SK-N-SH (cell line): ENCODE results near the gene SNX11. TPM values are rescaled to one million over a fixed set of nuclear protein-coding genes. Genes with fewer than 3 reads are reported as not detected.
"Not testable (repeated sequence)": the region's sequence is repeated elsewhere in the genome, so short reads cannot be mapped to it uniquely, and the experiment has no call there.

Experiments
- CTCF ChIA-PET: fragments of 300-600, 350-600 bp; formaldehyde crosslinking; extraction: SDS; loops from one replicate; lab custom pipeline; 2021; lab: Yijun Ruan, JAX
- POLR2A ChIA-PET: fragments of 350-600 bp; sonication (Branson Sonifier 250); formaldehyde crosslinking; extraction: SDS; loops from one replicate; lab custom pipeline; 2020; ENCODE audit warnings: antibody characterized with exemption, inconsistent platforms; lab: Yijun Ruan, JAX
- DNase-seq: peaks from one replicate; pipeline ENCODE4 v3.0.0; 2012
- H2AFZ ChIP-seq: fragments of 200-600 bp; sonication (generic); 2 replicates; pipeline ENCODE4 v1.8.1; 2016; ENCODE audit warnings: antibody characterized with exemption, mild to moderate bottlenecking, low read depth
- H3F3A ChIP-seq: fragments of 200-600 bp; sonication (generic); replicated peaks from 2 replicates; pipeline ENCODE3; 2016; ENCODE audit warnings: antibody characterized with exemption, mild to moderate bottlenecking; ENCODE audit not compliant: insufficient read depth
- H3K27ac ChIP-seq, 2 experiments: fragments of 200-500 bp in 1 of 2; fragments of 200-600 bp in 1 of 2; sonication (Bioruptor generic) in 1 of 2; sonication (generic), shearing (Covaris generic) in 1 of 2; 2 replicates each; pipeline versions ENCODE4 v1.5.1 to v1.6.1; 2014 to 2016; ENCODE audit warnings: low read depth in 2 of 2, inconsistent platforms in 1 of 2, low read length in 1 of 2, mild to moderate bottlenecking in 1 of 2, mixed read lengths in 1 of 2
- H3K27me3 ChIP-seq: fragments of 200-600 bp; sonication (generic), shearing (Covaris generic); 2 replicates; pipeline ENCODE4 v1.6.1; 2016; ENCODE audit warnings: mixed run types; ENCODE audit not compliant: insufficient read depth
- H3K36me3 ChIP-seq, 2 experiments: fragments of 200-500 bp in 1 of 2; fragments of 200-600 bp in 1 of 2; sonication (Bioruptor generic) in 1 of 2; sonication (generic) in 1 of 2; replicated peaks in 1 of 2; 2 replicates each; pipeline versions ENCODE3 to v1.5.1; 2014 to 2016; ENCODE audit warnings: low read length in 1 of 2, mild to moderate bottlenecking in 1 of 2; ENCODE audit not compliant: insufficient read depth in 2 of 2, control insufficient read depth in 1 of 2
- H3K4me1 ChIP-seq, 2 experiments: fragments of 200-500 bp in 1 of 2; fragments of 200-600 bp in 1 of 2; sonication (Bioruptor generic) in 1 of 2; sonication (generic), shearing (Covaris generic) in 1 of 2; 2 replicates each; pipeline versions ENCODE4 v1.5.1 to v1.6.1; 2014 to 2016; ENCODE audit warnings: low read depth in 1 of 2, low read length in 1 of 2, mixed run types in 1 of 2; ENCODE audit not compliant: insufficient read depth in 2 of 2, control insufficient read depth in 1 of 2
- H3K4me2 ChIP-seq: fragments of 200-600 bp; sonication (generic), shearing (Covaris generic); 2 replicates; pipeline ENCODE4 v1.6.1; 2017; ENCODE audit warnings: mixed run types
- H3K4me3 ChIP-seq, 2 experiments: fragments of 200-500 bp in 1 of 2; fragments of 200-600 bp in 1 of 2; sonication (Bioruptor generic) in 1 of 2; sonication (generic), shearing (Covaris generic) in 1 of 2; 2 replicates each; pipeline versions ENCODE4 v1.5.1 to v1.8.1; 2014 to 2016; ENCODE audit warnings: low read depth in 2 of 2, inconsistent platforms in 1 of 2, low read length in 1 of 2, mild to moderate bottlenecking in 1 of 2, mixed read lengths in 1 of 2, moderate library complexity in 1 of 2
- H3K79me2 ChIP-seq: fragments of 200-600 bp; sonication (generic); 2 replicates; pipeline ENCODE4 v1.8.1; 2017; ENCODE audit warnings: mild to moderate bottlenecking; ENCODE audit not compliant: insufficient read depth
- H3K9ac ChIP-seq: fragments of 200-600 bp; sonication (generic); 2 replicates; pipeline ENCODE4 v1.6.1; 2017; ENCODE audit warnings: mixed run types
- H3K9me2 ChIP-seq: fragments of 200-600 bp; sonication (generic); 2 replicates; pipeline ENCODE4 v1.6.1; 2017; ENCODE audit warnings: mixed run types
- H3K9me3 ChIP-seq: fragments of 200-600 bp; sonication (generic); 2 replicates; pipeline ENCODE4 v1.6.1; 2017; ENCODE audit warnings: mixed run types, mild to moderate bottlenecking, moderate library complexity
- H4K20me1 ChIP-seq: fragments of 200-600 bp; sonication (generic); 2 replicates; pipeline ENCODE4 v1.6.1; 2017; ENCODE audit warnings: mild to moderate bottlenecking, mixed run types; ENCODE audit not compliant: insufficient read depth
- CHD2 ChIP-seq: fragments of 150-350 bp; IDR thresholded peaks from 2 replicates; pipeline ENCODE4 v1.6.1; 2018; ENCODE audit warnings: low read length; ENCODE audit not compliant: partially characterized antibody
- GATA2 ChIP-seq: sonication (generic); formaldehyde crosslinking; IDR thresholded peaks from 2 replicates; pipeline ENCODE4 v1.5.0; 2020; ENCODE audit warnings: mild to moderate bottlenecking, missing genetic modification reagents
- JUND ChIP-seq: IDR thresholded peaks from 2 replicates; pipeline ENCODE4 v1.4.0; 2012
- MEF2A ChIP-seq: IDR thresholded peaks from 2 replicates; pipeline ENCODE4 v1.4.0; 2012; ENCODE audit warnings: low read depth, borderline replicate concordance
- NFIC ChIP-seq: IDR thresholded peaks from 2 replicates; pipeline ENCODE4 v1.4.0; 2012; ENCODE audit warnings: borderline replicate concordance
- RAD21 ChIP-seq: IDR thresholded peaks from 2 replicates; pipeline ENCODE4 v1.6.1; 2012; ENCODE audit warnings: mild to moderate bottlenecking, low read length
- RFX5 ChIP-seq: IDR thresholded peaks from 2 replicates; pipeline ENCODE4 v1.6.1; 2012; ENCODE audit warnings: mild to moderate bottlenecking, improper control_type of control experiment, low read length
- WGBS: methylation state at CpG from one replicate; pipeline ENCODE4 v1.1.6; 2017; ENCODE audit warnings: low lambda C conversion rate; 5-methylcytosine and 5-hydroxymethylcytosine counted together
- polyA plus RNA-seq, 3 experiments: library from polyadenylated mRNA; depleted of rRNA; stranded (reverse); fragments of >200 nt; gene quantifications; 2 replicates each; pipeline ENCODE4 v1.2.3, GENCODE V29; 2012
- TF ChIP-seq, protein P1 (sequence below): IDR thresholded peaks from 2 replicates; pipeline ENCODE4; 2012

SNX11 gene
- polyA plus RNA-seq, 1 of the 3 experiments (the other 2 are of a cell fraction), result 19.0 TPM

DNA sequence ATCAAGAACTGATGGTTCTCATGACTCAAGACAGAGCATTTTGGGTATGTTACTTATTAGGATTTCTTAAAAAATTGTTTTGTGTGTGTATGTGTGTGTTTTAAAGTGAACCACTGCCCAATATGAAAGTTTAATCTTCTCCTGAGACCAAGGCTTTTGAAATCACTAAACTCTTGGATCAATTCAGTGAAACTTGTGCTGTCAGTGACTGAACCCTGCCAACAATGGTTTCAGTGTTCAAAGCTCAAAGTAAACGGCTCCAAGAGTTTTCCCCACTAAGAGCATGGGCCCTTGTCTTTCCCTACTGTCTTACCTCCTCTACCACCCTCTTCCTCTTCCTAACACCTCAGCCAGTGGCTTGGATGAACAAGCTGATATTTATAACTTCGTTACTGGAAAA, 37.4 kb upstream of the SNX11 start (continued):
- TF ChIP-seq NFIC (no peak), CHD2 (no peak)

DNA sequence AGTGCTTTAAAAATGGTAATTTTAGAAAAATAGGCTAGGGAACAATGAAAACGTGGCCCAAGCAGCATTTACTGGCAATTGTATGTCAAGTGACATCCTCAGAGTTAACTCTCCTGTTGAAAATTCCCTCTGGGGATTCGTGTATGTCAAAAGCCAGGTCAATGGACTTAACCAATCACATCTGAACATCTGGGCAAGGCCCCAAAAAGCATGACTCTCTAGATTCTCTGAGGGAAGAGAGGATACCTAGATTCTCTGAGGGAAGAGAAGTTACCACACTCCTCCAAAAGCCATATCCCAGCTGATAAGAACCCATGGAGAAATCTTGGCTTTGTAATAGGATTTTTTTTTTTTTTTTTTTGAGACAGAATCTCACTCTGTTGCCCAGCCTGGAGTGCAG, 35.9 kb upstream of the SNX11 start:
- Histone ChIP-seq H3K9ac (no peak overlapping the region), H3K4me2 (no peak overlapping the region), H3K79me2 (peaks cover 53% of the 10 kb centered on the region), H3K36me3 (peaks cover 74 to 96% of the 10 kb centered on the region in 2 experiments), H2AFZ (no peak overlapping the region), H3K27ac (no peak overlapping the region), H3F3A (peaks cover 73% of the 10 kb centered on the region), H3K9me2 (no peaks in the 10 kb centered on the region), H3K27me3 (no peaks in the 10 kb centered on the region), H3K4me1 (no peaks in the 10 kb centered on the region; a peak in 1 of 4 replicates), H3K4me3 (no peak overlapping the region), H4K20me1 (peaks cover 13% of the 10 kb centered on the region; the same call in 1 of the 2 replicates), H3K9me3 (no peaks in the 10 kb centered on the region)
- no peak for TF ChIP-seq MEF2A
- no peak for TF ChIP-seq RFX5
- TF ChIP-seq, protein P1, sequence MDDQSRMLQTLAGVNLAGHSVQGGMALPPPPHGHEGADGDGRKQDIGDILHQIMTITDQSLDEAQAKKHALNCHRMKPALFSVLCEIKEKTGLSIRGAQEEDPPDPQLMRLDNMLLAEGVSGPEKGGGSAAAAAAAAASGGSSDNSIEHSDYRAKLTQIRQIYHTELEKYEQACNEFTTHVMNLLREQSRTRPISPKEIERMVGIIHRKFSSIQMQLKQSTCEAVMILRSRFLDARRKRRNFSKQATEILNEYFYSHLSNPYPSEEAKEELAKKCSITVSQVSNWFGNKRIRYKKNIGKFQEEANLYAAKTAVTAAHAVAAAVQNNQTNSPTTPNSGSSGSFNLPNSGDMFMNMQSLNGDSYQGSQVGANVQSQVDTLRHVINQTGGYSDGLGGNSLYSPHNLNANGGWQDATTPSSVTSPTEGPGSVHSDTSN, result no peak
- no peak for TF ChIP-seq JUND
- no peak for TF ChIP-seq GATA2 (CRISPR knock-in tag)
- TF ChIP-seq RAD21, result no peak
- no peak for TF ChIP-seq CHD2
- CTCF ChIA-PET, result interaction anchor here (0.6 to 44.3 kb wide), 6 partner anchors 9 to 125 kb away, joined by 3 to 1200 read pairs (median 27); partner anchors contain the start of genes COPZ2 and NFE2L1
- POLR2A ChIA-PET, result interaction anchor here (0.8 kb wide), 1 partner anchor 45 kb away, joined by 3 read pairs; no protein-coding TSS in a partner anchor
- DNase-seq, result no peak
- 83% methylated on average over 2 of the region's 2 CpGs for WGBS

DNA sequence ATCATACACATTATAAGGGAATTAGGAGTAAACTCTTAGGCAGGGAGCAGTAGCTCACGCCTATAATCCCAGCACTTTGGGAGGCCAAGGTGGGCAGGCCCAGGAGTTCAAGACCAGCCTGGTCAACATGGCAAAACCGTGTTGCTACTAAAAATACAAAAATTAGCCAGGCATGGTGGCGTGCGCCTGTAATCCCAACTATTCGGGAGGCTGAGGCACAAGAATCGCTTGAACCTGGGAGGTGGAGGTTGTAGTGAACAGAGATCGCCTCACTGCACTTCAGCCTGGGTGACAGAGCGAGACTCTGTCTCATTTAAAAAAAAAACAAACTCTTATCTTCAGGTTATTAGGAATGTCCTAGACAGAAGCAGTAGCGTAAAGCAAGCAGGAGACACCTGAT, 34.8 kb upstream of the SNX11 start:
- peaks cover 53% of the 10 kb centered on the region for H3K79me2 ChIP-seq
- DNase-seq, H3K27ac ChIP-seq, H3K4me1 ChIP-seq, H3K4me3 ChIP-seq, POLR2A ChIA-PET, H3K9me3 ChIP-seq, H3K27me3 ChIP-seq, H3K9ac ChIP-seq, H2AFZ ChIP-seq, H3K4me2 ChIP-seq, H3K9me2 ChIP-seq: not testable (repeated sequence)
- peaks cover 66 to 91% of the 10 kb centered on the region in 2 experiments for H3K36me3 ChIP-seq
- 90% methylated on average over 9 of the region's 9 CpGs for WGBS
- H3F3A ChIP-seq, result peaks cover 67% of the 10 kb centered on the region
- CTCF ChIA-PET, result interaction anchor here (0.7 to 44.3 kb wide), 7 partner anchors 7 to 382 kb away, joined by 3 to 1200 read pairs (median 127); partner anchors contain the start of genes CBX1, COPZ2 and NFE2L1
- H4K20me1 ChIP-seq, result peaks cover 18% of the 10 kb centered on the region

DNA sequence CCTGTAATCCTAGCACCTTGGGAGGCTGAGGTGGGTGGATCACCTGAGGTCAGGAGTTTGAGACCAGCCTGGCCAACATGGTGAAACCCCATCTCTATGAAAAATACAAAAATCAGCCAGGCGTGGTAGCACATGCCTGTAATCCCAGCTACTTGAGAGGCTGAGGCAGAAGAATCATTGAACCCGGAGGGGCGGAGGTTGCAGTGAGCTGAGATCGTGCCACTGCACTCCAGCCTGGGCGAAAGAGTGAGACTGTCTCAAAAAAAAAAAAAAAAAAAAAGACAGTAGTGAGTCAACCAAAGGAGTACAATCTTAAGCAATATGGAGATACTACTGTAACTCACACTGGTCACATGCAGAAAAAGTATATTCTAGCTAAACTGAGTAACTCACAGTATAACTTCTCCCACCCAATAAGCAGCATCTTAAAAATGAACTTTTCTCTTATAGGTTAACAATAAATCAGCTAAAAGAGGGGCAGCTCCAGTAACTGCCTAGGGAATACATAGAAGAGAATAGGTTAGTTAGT, 33.9 kb upstream of the SNX11 start:
- Histone ChIP-seq H4K20me1 (peaks cover 23% of the 10 kb centered on the region), H3F3A (peaks cover 61% of the 10 kb centered on the region), H3K27ac (peak overlapping the region in 1 of 2 experiments; percentile 4; a peak in 1 of 4 replicates), H3K79me2 (peaks cover 58% of the 10 kb centered on the region), H3K36me3 (peaks cover 62 to 85% of the 10 kb centered on the region in 2 experiments)
- H3K4me1 ChIP-seq, H3K27me3 ChIP-seq, H3K9me2 ChIP-seq, H3K4me2 ChIP-seq, H3K9ac ChIP-seq, DNase-seq, H3K9me3 ChIP-seq, H2AFZ ChIP-seq, H3K4me3 ChIP-seq: not testable (repeated sequence)
- WGBS, result 98% methylated on average over 5 of the region's 5 CpGs
- ChIA-PET POLR2A (interaction anchor here (0.9 to 1.0 kb wide), 2 partner anchors 18 to 47 kb away, joined by 3 to 5 read pairs; no protein-coding TSS in a partner anchor), CTCF (interaction anchor here (0.7 to 44.3 kb wide), 9 partner anchors 9 to 383 kb away, joined by 3 to 1200 read pairs (median 49); partner anchors contain the start of genes CBX1, COPZ2 and NFE2L1)
